WTC11 (cell line): Measurements from ENCODE around the gene KCNK18. TPM values are rescaled to one million over a fixed set of nuclear protein-coding genes. Genes with fewer than 3 reads are reported as not detected.

ENCODE experiments used
- AFF4 ChIP-seq: sonication (generic); formaldehyde crosslinking; IDR thresholded peaks from 2 replicates; pipeline ENCODE4 v1.8.1; 2023; ENCODE audit warnings: mild to moderate bottlenecking, missing genetic modification reagents, borderline replicate concordance
- ATF1 ChIP-seq: sonication (generic); formaldehyde crosslinking; IDR thresholded peaks from 2 replicates; pipeline ENCODE4 v1.8.1; 2023; ENCODE audit warnings: mild to moderate bottlenecking, moderate library complexity, missing genetic modification reagents
- CREM ChIP-seq: sonication (generic); formaldehyde crosslinking; IDR thresholded peaks from 2 replicates; pipeline ENCODE4 v1.8.1; 2022; ENCODE audit warnings: mild to moderate bottlenecking, missing genetic modification reagents, moderate library complexity
- CTCF ChIP-seq: fragments of 200-600 bp; IDR thresholded peaks from 2 replicates; pipeline ENCODE4 v1.8.0; 2022; ENCODE audit warnings: antibody characterized with exemption
- E2F1 ChIP-seq: sonication (generic); formaldehyde crosslinking; IDR thresholded peaks from 2 replicates; pipeline ENCODE4 v1.8.0; 2022; ENCODE audit warnings: mild to moderate bottlenecking, missing genetic modification reagents
- EMX1 ChIP-seq: fragments of 250-450 bp; sonication (Bioruptor Pico); IDR thresholded peaks from 2 replicates; pipeline ENCODE4 v1.8.0; 2021; ENCODE audit warnings: mild to moderate bottlenecking
- ETV6 ChIP-seq: sonication (generic); formaldehyde crosslinking; IDR thresholded peaks from 2 replicates; pipeline ENCODE4 v1.8.1; 2022; ENCODE audit warnings: mild to moderate bottlenecking, missing genetic modification reagents
- FOXK1 ChIP-seq: sonication (generic); formaldehyde crosslinking; IDR thresholded peaks from 2 replicates; pipeline ENCODE4 v1.8.0; 2022; ENCODE audit warnings: mild to moderate bottlenecking, moderate library complexity, missing genetic modification reagents
- FOXP1 ChIP-seq: sonication (generic); formaldehyde crosslinking; IDR thresholded peaks from 2 replicates; pipeline ENCODE4 v1.8.0; 2022; ENCODE audit warnings: missing genetic modification reagents, mild to moderate bottlenecking, moderate library complexity, borderline replicate concordance
- FOXP4 ChIP-seq: sonication (generic); formaldehyde crosslinking; IDR thresholded peaks from 2 replicates; pipeline ENCODE4 v1.8.0; 2022; ENCODE audit warnings: mild to moderate bottlenecking, missing genetic modification reagents
- GABPB1 ChIP-seq: sonication (generic); formaldehyde crosslinking; IDR thresholded peaks from 2 replicates; pipeline ENCODE4 v1.8.1; 2023; ENCODE audit warnings: mild to moderate bottlenecking, missing genetic modification reagents
- GTF2I ChIP-seq: fragments of 250-450 bp; sonication (Bioruptor Pico); conservative IDR thresholded peaks from 2 replicates; pipeline ENCODE4 v1.4.0; 2021; ENCODE audit warnings: mild to moderate bottlenecking
- HMGA2 ChIP-seq: fragments of 250-450 bp; sonication (Bioruptor Pico); IDR thresholded peaks from 2 replicates; pipeline ENCODE4 v1.4.0; 2021; ENCODE audit warnings: mild to moderate bottlenecking, moderate library complexity
- JAZF1 ChIP-seq: fragments of 250-450 bp; sonication (Bioruptor Pico); IDR thresholded peaks from 2 replicates; pipeline ENCODE4 v1.9.0; 2021; ENCODE audit warnings: moderate library complexity, mild to moderate bottlenecking, inconsistent platforms
- NFYB ChIP-seq: sonication (generic); formaldehyde crosslinking; conservative IDR thresholded peaks from 2 replicates; pipeline ENCODE4 v1.8.0; 2022; ENCODE audit warnings: low read depth, missing genetic modification reagents
- NR1H2 ChIP-seq: sonication (generic); formaldehyde crosslinking; IDR thresholded peaks from 2 replicates; pipeline ENCODE4 v1.9.0; 2021; ENCODE audit warnings: mild to moderate bottlenecking, moderate library complexity, missing genetic modification reagents
- NR2C2 ChIP-seq: sonication (generic); formaldehyde crosslinking; IDR thresholded peaks from 2 replicates; pipeline ENCODE4 v1.8.0; 2022; ENCODE audit warnings: mild to moderate bottlenecking, missing genetic modification reagents
- SP1 ChIP-seq: sonication (generic); formaldehyde crosslinking; conservative IDR thresholded peaks from 2 replicates; pipeline ENCODE4 v1.8.1; 2022; ENCODE audit warnings: missing genetic modification reagents
- STAT6 ChIP-seq: sonication (generic); formaldehyde crosslinking; conservative IDR thresholded peaks from 2 replicates; pipeline ENCODE4 v1.8.1; 2023; ENCODE audit warnings: mild to moderate bottlenecking, low read depth, missing genetic modification reagents, moderate library complexity
- TEAD4 ChIP-seq: sonication (generic); formaldehyde crosslinking; IDR thresholded peaks from 2 replicates; pipeline ENCODE4 v1.8.0; 2022; ENCODE audit warnings: mild to moderate bottlenecking, missing genetic modification reagents
- ZBTB21 ChIP-seq: sonication (generic); formaldehyde crosslinking; IDR thresholded peaks from 2 replicates; pipeline ENCODE4 v1.8.1; 2023; ENCODE audit warnings: mild to moderate bottlenecking, missing genetic modification reagents, borderline replicate concordance
- ZNF138 ChIP-seq: sonication (generic); formaldehyde crosslinking; conservative IDR thresholded peaks from 2 replicates; pipeline ENCODE4 v1.8.1; 2022; ENCODE audit warnings: mild to moderate bottlenecking, moderate library complexity, missing genetic modification reagents
- ZNF232 ChIP-seq: sonication (generic); formaldehyde crosslinking; IDR thresholded peaks from 2 replicates; pipeline ENCODE4 v1.8.0; 2022; ENCODE audit warnings: mild to moderate bottlenecking, missing genetic modification reagents
- ZNF416 ChIP-seq: fragments of 250-450 bp; sonication (Bioruptor Pico); IDR thresholded peaks from 2 replicates; pipeline ENCODE4 v1.9.0; 2021; ENCODE audit warnings: mild to moderate bottlenecking, inconsistent platforms
- total RNA-seq: library from RNA; stranded (reverse); gene quantifications from 3 replicates; pipeline ENCODE4 v1.2.3, GENCODE V29; 2021
- TF ChIP-seq, protein P1 (sequence below): sonication (generic); formaldehyde crosslinking; IDR thresholded peaks from 2 replicates; pipeline ENCODE4 v1.8.1; 2023; ENCODE audit warnings: mild to moderate bottlenecking, missing genetic modification reagents
- TF ChIP-seq, protein P2 (sequence below): sonication (generic); formaldehyde crosslinking; IDR thresholded peaks from 2 replicates; pipeline ENCODE4 v1.8.1; 2022; ENCODE audit warnings: mild to moderate bottlenecking, missing genetic modification reagents, moderate library complexity, borderline replicate concordance

The KCNK18 gene
- total RNA-seq, 1 experiment from 2014 or later = not detected

GRCh38 chr10:117216611-117217195, 19.4 kb downstream of the KCNK18 start (continued):
- TF ChIP-seq FOXP4 (CRISPR knock-in tag) (peak; percentile 9; the same call in 1 of the 2 replicates), TEAD4 (CRISPR knock-in tag) (no peak), STAT6 (no peak), HMGA2 (CRISPR knock-in tag) (no peak), EMX1 (CRISPR knock-in tag) (no peak), ZNF416 (no peak), NR2C2 (CRISPR knock-in tag) (no peak), SP1 (CRISPR knock-in tag) (0 out of 2 replicates have a peak, but pooled peaks have one; percentile 37), FOXK1 (CRISPR knock-in tag) (peak; percentile 72; the same call in 1 of the 2 replicates), JAZF1 (CRISPR knock-in tag) (no peak), CREM (peak; percentile 56; the same call in 1 of the 2 replicates), NFYB (CRISPR knock-in tag) (no peak), ETV6 (CRISPR knock-in tag) (no peak; the same call in 1 of the 2 replicates), E2F1 (no peak), ZNF138 (CRISPR knock-in tag) (peak; percentile 90; the same call in 1 of the 2 replicates), ATF1 (CRISPR knock-in tag) (no peak; the same call in 1 of the 2 replicates), ZNF232 (CRISPR knock-in tag) (no peak), CTCF (peak; percentile 99), ZBTB21 (CRISPR knock-in tag) (0 out of 2 replicates have a peak, but pooled peaks have one; percentile 55), AFF4 (CRISPR knock-in tag) (peak; percentile 59; the same call in 1 of the 2 replicates), GTF2I (no peak), GABPB1 (CRISPR knock-in tag) (peak; percentile 50), NR1H2 (no peak), FOXP1 (CRISPR knock-in tag) (no peak)
- TF ChIP-seq, protein P1, sequence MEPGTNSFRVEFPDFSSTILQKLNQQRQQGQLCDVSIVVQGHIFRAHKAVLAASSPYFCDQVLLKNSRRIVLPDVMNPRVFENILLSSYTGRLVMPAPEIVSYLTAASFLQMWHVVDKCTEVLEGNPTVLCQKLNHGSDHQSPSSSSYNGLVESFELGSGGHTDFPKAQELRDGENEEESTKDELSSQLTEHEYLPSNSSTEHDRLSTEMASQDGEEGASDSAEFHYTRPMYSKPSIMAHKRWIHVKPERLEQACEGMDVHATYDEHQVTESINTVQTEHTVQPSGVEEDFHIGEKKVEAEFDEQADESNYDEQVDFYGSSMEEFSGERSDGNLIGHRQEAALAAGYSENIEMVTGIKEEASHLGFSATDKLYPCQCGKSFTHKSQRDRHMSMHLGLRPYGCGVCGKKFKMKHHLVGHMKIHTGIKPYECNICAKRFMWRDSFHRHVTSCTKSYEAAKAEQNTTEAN = no peak
- TF ChIP-seq, protein P2, sequence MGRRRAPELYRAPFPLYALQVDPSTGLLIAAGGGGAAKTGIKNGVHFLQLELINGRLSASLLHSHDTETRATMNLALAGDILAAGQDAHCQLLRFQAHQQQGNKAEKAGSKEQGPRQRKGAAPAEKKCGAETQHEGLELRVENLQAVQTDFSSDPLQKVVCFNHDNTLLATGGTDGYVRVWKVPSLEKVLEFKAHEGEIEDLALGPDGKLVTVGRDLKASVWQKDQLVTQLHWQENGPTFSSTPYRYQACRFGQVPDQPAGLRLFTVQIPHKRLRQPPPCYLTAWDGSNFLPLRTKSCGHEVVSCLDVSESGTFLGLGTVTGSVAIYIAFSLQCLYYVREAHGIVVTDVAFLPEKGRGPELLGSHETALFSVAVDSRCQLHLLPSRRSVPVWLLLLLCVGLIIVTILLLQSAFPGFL = no peak
